ENCODE data around the gene YDJC. TPM values are rescaled to one million over a fixed set of nuclear protein-coding genes. Genes with fewer than 3 reads are reported as not detected.

The YDJC gene
- total RNA-seq, 3 donors from 2014 or later (not counting 1 experiment from before 2014, with no cell fraction given), result 20.5 to 24.4 (median 21.6) TPM

GRCh38 chr22:21605887-21606564, 23.8 kb downstream of the YDJC start:
- ATAC-seq (no peak), DNase-seq (no peak)
- peak overlapping the region; percentile 56 for H3K27ac Mint-ChIP-seq
- no peaks in the 10 kb centered on the region for H3K27me3 Mint-ChIP-seq (ENCODE audit: low read depth in 2 of 2)
- H3K9me3 ChIP-seq (ENCODE audit: control insufficient read depth, insufficient read depth, low read length), result no peaks in the 10 kb centered on the region
- H3K27me3 ChIP-seq (ENCODE audit: control insufficient read depth, insufficient read depth, low read length), result no peaks in the 10 kb centered on the region
- H3K4me3 ChIP-seq (ENCODE audit: low read length), result no peak overlapping the region
- H3K27ac ChIP-seq (ENCODE audit: low read length), result no peak overlapping the region
- TF ChIP-seq CTCF (IDR thresholded peaks at IDR 0.05), result no peak
- 93% methylated on average over 7 of the region's 7 CpGs for WGBS (ENCODE audit: insufficient coverage)
- H3K36me3 Mint-ChIP-seq, result no peaks in the 10 kb centered on the region
- no peak overlapping the region for H3K4me3 Mint-ChIP-seq
- H3K4me1 Mint-ChIP-seq, result peaks cover 31 to 49% of the 10 kb centered on the region in 2 donors
- no peaks in the 10 kb centered on the region for H3K9me3 Mint-ChIP-seq
- intact Hi-C loops (cut with micrococcal nuclease), result no loop called here
- H3K36me3 ChIP-seq (ENCODE audit: control insufficient read depth, insufficient read depth, low read length), result no peaks in the 10 kb centered on the region
- peaks cover 22% of the 10 kb centered on the region for H3K4me1 ChIP-seq (ENCODE audit: control insufficient read depth, insufficient read depth, low read length)

GRCh38 chr22:21603973-21604372, 25.8 kb downstream of the YDJC start:
- Histone ChIP-seq H3K4me3 (ENCODE audit: low read length) (no peak overlapping the region), H3K36me3 (ENCODE audit: control insufficient read depth, insufficient read depth, low read length) (peaks cover 3% of the 10 kb centered on the region), H3K27me3 (ENCODE audit: control insufficient read depth, insufficient read depth, low read length) (no peaks in the 10 kb centered on the region), H3K27ac (ENCODE audit: low read length) (no peak overlapping the region), H3K9me3 (ENCODE audit: control insufficient read depth, insufficient read depth, low read length) (no peaks in the 10 kb centered on the region), H3K4me1 (ENCODE audit: control insufficient read depth, insufficient read depth, low read length) (peaks cover 25% of the 10 kb centered on the region)
- TF ChIP-seq CTCF (IDR thresholded peaks at IDR 0.05), result no peak
- no peaks in the 10 kb centered on the region for H3K27me3 Mint-ChIP-seq (ENCODE audit: low read depth in 2 of 2)
- peaks cover 31 to 48% of the 10 kb centered on the region in 2 donors for H3K4me1 Mint-ChIP-seq
- H3K36me3 Mint-ChIP-seq, result no peaks in the 10 kb centered on the region
- H3K4me3 Mint-ChIP-seq, result no peak overlapping the region
- no peak overlapping the region for H3K27ac Mint-ChIP-seq
- no peak for ATAC-seq
- no peak for DNase-seq
- H3K9me3 Mint-ChIP-seq, result no peaks in the 10 kb centered on the region
- 92% methylated on average over 9 of the region's 9 CpGs for whole genome bisulfite sequencing (ENCODE audit: insufficient coverage)
- intact Hi-C loops (cut with micrococcal nuclease), result no loop called here

- Histone ChIP-seq H3K4me3 (ENCODE audit: low read length) (no peak overlapping the region), H3K27ac (ENCODE audit: low read length) (no peak overlapping the region), H3K36me3 (ENCODE audit: control insufficient read depth, insufficient read depth, low read length) (peaks cover 3% of the 10 kb centered on the region), H3K9me3 (ENCODE audit: control insufficient read depth, insufficient read depth, low read length) (no peaks in the 10 kb centered on the region), H3K27me3 (ENCODE audit: control insufficient read depth, insufficient read depth, low read length) (no peaks in the 10 kb centered on the region), H3K4me1 (ENCODE audit: control insufficient read depth, insufficient read depth, low read length) (peaks cover 26% of the 10 kb centered on the region)
- TF ChIP-seq CTCF (IDR thresholded peaks at IDR 0.05), result no peak
- no peak for ATAC-seq
- Mint-ChIP-seq H3K36me3 (no peaks in the 10 kb centered on the region), H3K9me3 (no peaks in the 10 kb centered on the region), H3K27me3 (ENCODE audit: low read depth in 2 of 2) (no peaks in the 10 kb centered on the region), H3K27ac (peak overlapping the region; percentile 15 to 38), H3K4me1 (peaks cover 34 to 48% of the 10 kb centered on the region in 2 donors), H3K4me3 (no peak overlapping the region)
- DNase-seq, result no peak
- WGBS (ENCODE audit: insufficient coverage), result 94% methylated on average over 6 of the region's 6 CpGs
- intact Hi-C loops (cut with micrococcal nuclease), result no loop called here
Observed at GRCh38 chr22:21602579-21602978, 27.2 kb downstream of the YDJC start.

Measured in natural killer cell (primary cell).